Measurements from ENCODE around the gene GPR180. TPM values are rescaled to one million over a fixed set of nuclear protein-coding genes. Genes with fewer than 3 reads are reported as not detected.

The GPR180 gene
- total RNA-seq, 2 donors from 2014 or later: 6.6 to 6.9 TPM

DNA sequence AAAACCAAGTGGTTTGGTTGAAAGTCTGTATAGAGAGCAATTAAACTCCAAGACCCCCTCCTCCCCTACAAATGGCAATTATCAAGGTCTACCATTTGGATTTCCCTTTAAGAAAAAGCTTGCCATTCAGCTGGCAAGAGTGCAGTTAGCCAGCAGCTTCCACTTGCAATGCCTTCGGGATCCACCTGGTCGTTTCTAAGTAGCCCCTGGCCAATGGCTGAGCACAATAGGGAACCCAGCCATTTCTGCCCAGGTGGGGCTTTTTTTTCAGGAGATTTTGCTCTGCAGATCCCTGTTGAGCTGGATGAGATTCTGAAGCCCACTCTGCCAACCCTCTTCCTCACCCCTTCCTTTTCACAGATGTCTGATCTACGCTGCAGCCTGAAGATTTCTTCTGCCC is 32.0 kb upstream of the GPR180 start:
- Mint-ChIP-seq H3K4me1 (peaks cover 1% of the 10 kb centered on the region), H3K36me3 (ENCODE audit: low read depth) (peaks cover 42% of the 10 kb centered on the region), H3K27ac (no peak overlapping the region), H3K4me3 (no peak overlapping the region), H3K27me3 (ENCODE audit: insufficient read depth) (no peaks in the 10 kb centered on the region), H3K9me3 (no peaks in the 10 kb centered on the region)
- WGBS, 2 experiments (ENCODE audit: insufficient coverage in 1 of 2, insufficient read length in 1 of 2): 93 to 95% methylated on average over 3 of the region's 3 CpGs
- TF ChIP-seq, protein P1, sequence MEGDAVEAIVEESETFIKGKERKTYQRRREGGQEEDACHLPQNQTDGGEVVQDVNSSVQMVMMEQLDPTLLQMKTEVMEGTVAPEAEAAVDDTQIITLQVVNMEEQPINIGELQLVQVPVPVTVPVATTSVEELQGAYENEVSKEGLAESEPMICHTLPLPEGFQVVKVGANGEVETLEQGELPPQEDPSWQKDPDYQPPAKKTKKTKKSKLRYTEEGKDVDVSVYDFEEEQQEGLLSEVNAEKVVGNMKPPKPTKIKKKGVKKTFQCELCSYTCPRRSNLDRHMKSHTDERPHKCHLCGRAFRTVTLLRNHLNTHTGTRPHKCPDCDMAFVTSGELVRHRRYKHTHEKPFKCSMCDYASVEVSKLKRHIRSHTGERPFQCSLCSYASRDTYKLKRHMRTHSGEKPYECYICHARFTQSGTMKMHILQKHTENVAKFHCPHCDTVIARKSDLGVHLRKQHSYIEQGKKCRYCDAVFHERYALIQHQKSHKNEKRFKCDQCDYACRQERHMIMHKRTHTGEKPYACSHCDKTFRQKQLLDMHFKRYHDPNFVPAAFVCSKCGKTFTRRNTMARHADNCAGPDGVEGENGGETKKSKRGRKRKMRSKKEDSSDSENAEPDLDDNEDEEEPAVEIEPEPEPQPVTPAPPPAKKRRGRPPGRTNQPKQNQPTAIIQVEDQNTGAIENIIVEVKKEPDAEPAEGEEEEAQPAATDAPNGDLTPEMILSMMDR (conservative IDR thresholded peaks at IDR 0.05): no peak
- peaks cover 7% of the 10 kb centered on the region for H3K4me1 ChIP-seq (ENCODE audit: control insufficient read depth, insufficient read depth, low read length)
- no peak overlapping the region for H3K27ac ChIP-seq (ENCODE audit: low read depth, low read length)
- peaks cover 54% of the 10 kb centered on the region for H3K36me3 ChIP-seq (ENCODE audit: control insufficient read depth, insufficient read depth, low read length)
- no peaks in the 10 kb centered on the region for H3K27me3 ChIP-seq (ENCODE audit: control insufficient read depth, insufficient read depth, low read length, poor library complexity, severe bottlenecking)
- no peaks in the 10 kb centered on the region for H3K9me3 ChIP-seq (ENCODE audit: control insufficient read depth, low read length)
- no peak overlapping the region for H3K9ac ChIP-seq (ENCODE audit: extremely low read depth, low read length, poor library complexity, severe bottlenecking)
- H3K4me3 ChIP-seq (ENCODE audit: low read length): no peak overlapping the region
- no peak for DNase-seq

GRCh38 chr13:94579063-94579462 is 22.6 kb upstream of the GPR180 start:
- peaks cover 82% of the 10 kb centered on the region for H3K36me3 ChIP-seq (ENCODE audit: control insufficient read depth, insufficient read depth, low read length)
- Mint-ChIP-seq H3K27ac (no peak overlapping the region), H3K27me3 (ENCODE audit: insufficient read depth) (no peaks in the 10 kb centered on the region), H3K9me3 (peaks cover 4% of the 10 kb centered on the region), H3K36me3 (ENCODE audit: low read depth) (peaks cover 53% of the 10 kb centered on the region), H3K4me3 (no peak overlapping the region), H3K4me1 (no peaks in the 10 kb centered on the region)
- 91 to 100% methylated on average over 1 of the region's 1 CpG for WGBS, 2 experiments (ENCODE audit: insufficient coverage in 1 of 2, insufficient read length in 1 of 2)
- peaks cover 14% of the 10 kb centered on the region for H3K9me3 ChIP-seq (ENCODE audit: control insufficient read depth, low read length)
- H3K4me3 ChIP-seq (ENCODE audit: low read length): no peak overlapping the region
- H3K27ac ChIP-seq (ENCODE audit: low read depth, low read length): no peak overlapping the region
- TF ChIP-seq, protein P1 (conservative IDR thresholded peaks at IDR 0.05): no peak
- no peak overlapping the region for H3K9ac ChIP-seq (ENCODE audit: extremely low read depth, low read length, poor library complexity, severe bottlenecking)
- DNase-seq: no peak
- no peaks in the 10 kb centered on the region for H3K4me1 ChIP-seq (ENCODE audit: control insufficient read depth, insufficient read depth, low read length)
- H3K27me3 ChIP-seq (ENCODE audit: control insufficient read depth, insufficient read depth, low read length, poor library complexity, severe bottlenecking): no peaks in the 10 kb centered on the region

- H3K27ac Mint-ChIP-seq: no peak overlapping the region
- H3K27me3 Mint-ChIP-seq (ENCODE audit: insufficient read depth): no peaks in the 10 kb centered on the region
- Histone ChIP-seq H3K9ac (ENCODE audit: extremely low read depth, low read length, poor library complexity, severe bottlenecking) (no peak overlapping the region), H3K9me3 (ENCODE audit: control insufficient read depth, low read length) (peaks cover 24% of the 10 kb centered on the region), H3K27me3 (ENCODE audit: control insufficient read depth, insufficient read depth, low read length, poor library complexity, severe bottlenecking) (no peaks in the 10 kb centered on the region), H3K4me1 (ENCODE audit: control insufficient read depth, insufficient read depth, low read length) (no peaks in the 10 kb centered on the region), H3K27ac (ENCODE audit: low read depth, low read length) (no peak overlapping the region), H3K36me3 (ENCODE audit: control insufficient read depth, insufficient read depth, low read length) (peaks cover 77% of the 10 kb centered on the region), H3K4me3 (ENCODE audit: low read length) (no peak overlapping the region)
- TF ChIP-seq, protein P1 (conservative IDR thresholded peaks at IDR 0.05): no peak
- peaks cover 9% of the 10 kb centered on the region for H3K9me3 Mint-ChIP-seq
- no peaks in the 10 kb centered on the region for H3K4me1 Mint-ChIP-seq
- H3K36me3 Mint-ChIP-seq (ENCODE audit: low read depth): peaks cover 64% of the 10 kb centered on the region
- no peak for DNase-seq
- H3K4me3 Mint-ChIP-seq: no peak overlapping the region
- 100% methylated on average over 1 of the region's 1 CpG; no CpG with 5 or more reads in 1 of the 2 experiments for WGBS, 2 experiments (ENCODE audit: insufficient coverage in 1 of 2, insufficient read length in 1 of 2)
Observed at GRCh38 chr13:94583926-94584325, 17.7 kb upstream of the GPR180 start.

Measured in endodermal cell (in vitro differentiated cells).